Astrocyte (in vitro differentiated cells and primary cell): ENCODE results near the gene TIMM10.

Source experiments
- CTCF ChIP-seq: IDR thresholded peaks from 2 replicates; pipeline ENCODE4 v1.5.1; 2011; ENCODE audit warnings: low read depth, mild to moderate bottlenecking, inconsistent platforms, low read length, moderate library complexity; ENCODE audit not compliant: insufficient read depth
- EZH2 ChIP-seq: IDR thresholded peaks from 2 replicates; pipeline ENCODE4 v1.6.1; 2012; ENCODE audit warnings: mild to moderate bottlenecking, low read length, inconsistent platforms; ENCODE audit not compliant: insufficient read depth

GRCh38 chr11:57541169-57541568, 10.6 kb upstream of the TIMM10 start:
- TF ChIP-seq CTCF (no peak), EZH2 (no peak)
